K562 (cell line): Measurements from ENCODE around the gene NDST3. TPM values are rescaled to one million over a fixed set of nuclear protein-coding genes. Genes with fewer than 3 reads are reported as not detected.

Source experiments
- ATAC-seq: fragments of 200-7000 bp; cut with Tn5 transposase; 3 replicates; pipeline ENCODE4 v1.9.1; 2020; ENCODE audit warnings: moderate library complexity
- BruUV-seq: library from RNA; stranded (reverse); fragments of 400-500 nt; replicated peaks from 2 replicates; lab custom pipeline; 2021; lab: Mats Ljungman, UMichigan
- CTCF ChIA-PET: fragments of 300-600 bp; formaldehyde crosslinking; extraction: SDS; loops from one replicate; lab custom pipeline; 2021; ENCODE audit warnings: low intra/inter-chr PET ratio; lab: Yijun Ruan, JAX
- POLR2A ChIA-PET: fragments of 300-600, 350-650 bp; sonication (Branson Sonifier 250); formaldehyde crosslinking; extraction: SDS; loops from one replicate; lab custom pipeline; 2021; ENCODE audit warnings: antibody characterized with exemption, inconsistent platforms; lab: Yijun Ruan, JAX
- DNase-seq, 4 experiments: peaks; one replicate each; pipeline versions ENCODE4 v3.0.0 to v3.0.0-alpha.2; 2011 to 2018; ENCODE audit warnings: low spot score in 3 of 4, mixed read lengths in 3 of 4; ENCODE audit errors: extremely low read depth in 1 of 4
- FAIRE-seq: peaks from 2 replicates; lab custom pipeline; 2011; peaks lifted over from hg19 to GRCh38; lab: Jason Lieb, UNC
- H2AFZ ChIP-seq: 2 replicates; pipeline ENCODE4 v1.6.0; 2011; ENCODE audit warnings: low read depth, low read length, control low read depth, inconsistent platforms
- H3K27ac ChIP-seq: fragments of 200-600 bp; 3 replicates; pipeline ENCODE4 v1.8.0; 2011; ENCODE audit warnings: low read depth, mild to moderate bottlenecking, control low read depth, inconsistent platforms, low read length, moderate library complexity, mixed read lengths; ENCODE audit errors: extremely low read depth
- H3K27me3 ChIP-seq, 2 experiments: fragments of 300-600 bp in 1 of 2; 2 replicates in 1 of 2; 3 replicates in 1 of 2; pipeline versions ENCODE4 v1.6.0 to v1.8.0; 2011; ENCODE audit warnings: inconsistent platforms in 2 of 2, low read length in 2 of 2, mild to moderate bottlenecking in 1 of 2, mixed read lengths in 1 of 2, moderate library complexity in 1 of 2; ENCODE audit not compliant: control insufficient read depth in 2 of 2, insufficient read depth in 2 of 2
- H3K36me3 ChIP-seq: fragments of 300-600 bp; 3 replicates; pipeline ENCODE4 v1.8.0; 2011; ENCODE audit warnings: mild to moderate bottlenecking, low read length, inconsistent platforms; ENCODE audit not compliant: control insufficient read depth, insufficient read depth
- H3K4me1 ChIP-seq, 2 experiments: fragments of 200-600 bp in 1 of 2; replicated peaks in 1 of 2; 2 replicates in 1 of 2; 3 replicates in 1 of 2; pipeline versions ENCODE4 v1.5.1 to v1.8.0; 2011; ENCODE audit warnings: inconsistent platforms in 2 of 2, low read length in 2 of 2, mild to moderate bottlenecking in 1 of 2, mixed read lengths in 1 of 2, moderate library complexity in 1 of 2; ENCODE audit not compliant: control insufficient read depth in 2 of 2, insufficient read depth in 2 of 2
- H3K4me2 ChIP-seq: 2 replicates; pipeline ENCODE4 v1.6.1; 2011; ENCODE audit warnings: low read length, control low read depth, inconsistent platforms, mixed read lengths; ENCODE audit not compliant: insufficient read depth
- H3K4me3 ChIP-seq: fragments of 200-600 bp; sonication (generic), shearing (Covaris generic); 2 replicates; pipeline ENCODE4 v1.5.1; 2016; ENCODE audit warnings: control low read depth, inconsistent platforms
- H3K79me2 ChIP-seq: fragments of 200-600 bp; 3 replicates; pipeline ENCODE4 v1.8.0; 2011; ENCODE audit warnings: low read length, inconsistent platforms; ENCODE audit not compliant: control insufficient read depth, insufficient read depth
- H3K9ac ChIP-seq, 2 experiments: 2 replicates each; pipeline versions ENCODE4 v1.6.0 to v1.6.1; 2011; ENCODE audit warnings: low read depth in 2 of 2, low read length in 2 of 2, control low read depth in 1 of 2, inconsistent platforms in 1 of 2, mild to moderate bottlenecking in 1 of 2, mixed read lengths in 1 of 2; ENCODE audit not compliant: insufficient read depth in 1 of 2
- H3K9me1 ChIP-seq: one replicate; pipeline ENCODE4 v1.6.0; 2011; ENCODE audit warnings: inconsistent platforms, mild to moderate bottlenecking, low read length, moderate library complexity; ENCODE audit not compliant: control insufficient read depth, insufficient read depth
- H3K9me3 ChIP-seq: replicated peaks from 2 replicates; pipeline ENCODE4 v1.5.1; 2011; ENCODE audit warnings: low read depth, low read length, inconsistent platforms; ENCODE audit not compliant: control insufficient read depth, insufficient read depth
- H4K20me1 ChIP-seq: replicated peaks from 2 replicates; pipeline ENCODE4 v1.6.1; 2011; ENCODE audit warnings: low read length, inconsistent platforms, mixed read lengths; ENCODE audit not compliant: control insufficient read depth, insufficient read depth
- HDAC2 ChIP-seq: fragments of 450-650 bp; IDR thresholded peaks from 2 replicates; pipeline ENCODE4 v1.6.1; 2016; ENCODE audit warnings: mild to moderate bottlenecking
- POLR2AphosphoS5 ChIP-seq: IDR thresholded peaks from 2 replicates; pipeline ENCODE4 v1.6.1; 2011; ENCODE audit warnings: mild to moderate bottlenecking, low read depth, low read length, moderate library complexity; ENCODE audit not compliant: control insufficient read depth, insufficient read depth
- RBM15 ChIP-seq: fragments of 200-400 bp; formaldehyde crosslinking; IDR thresholded peaks from 2 replicates; pipeline ENCODE4 v1.6.1; 2018; ENCODE audit warnings: mild to moderate bottlenecking, low read length, moderate library complexity; ENCODE audit not compliant: insufficient read depth
- RBM25 ChIP-seq: fragments of 200-400 bp; formaldehyde crosslinking; IDR thresholded peaks from 2 replicates; pipeline ENCODE4 v1.6.1; 2018; ENCODE audit warnings: low read length, low read depth, moderate library complexity; ENCODE audit not compliant: severe bottlenecking
- SMARCB1 ChIP-seq: IDR thresholded peaks from 2 replicates; pipeline ENCODE4 v1.6.1; 2011; ENCODE audit warnings: improper control_type of control experiment, low read depth; ENCODE audit not compliant: insufficient read length
- ZNF146 ChIP-seq: IDR thresholded peaks from one replicate; pipeline ENCODE4 v1.6.1; 2018; ENCODE audit warnings: missing compliant biosample characterization; ENCODE audit not compliant: unreplicated experiment
- ZNF717 ChIP-seq: fragments of 250-450 bp; sonication (Bioruptor Pico); IDR thresholded peaks from 2 replicates; pipeline ENCODE4 v1.5.0; 2021
- ZNF764 ChIP-seq: fragments of 250-450 bp; sonication (Bioruptor Pico); IDR thresholded peaks from 2 replicates; pipeline ENCODE4 v1.4.0; 2020; ENCODE audit warnings: low read depth, mild to moderate bottlenecking, moderate library complexity
- ZNF778 ChIP-seq: fragments of 450-650 bp; formaldehyde crosslinking; IDR thresholded peaks from 2 replicates; pipeline ENCODE4 v1.4.0; 2020; ENCODE audit warnings: mild to moderate bottlenecking, moderate library complexity
- WGBS: fragments of 100-300 bp; shearing (Covaris generic); methylation state at CpG from one replicate; pipeline ENCODE4 v1.1.6; 2016; ENCODE audit warnings: low coverage, mixed read lengths; ENCODE audit not compliant: insufficient coverage; ENCODE audit errors: missing lambda C conversion rate; 5-methylcytosine and 5-hydroxymethylcytosine counted together
- in situ Hi-C: fragments of 300-500 bp; cut with MboI; formaldehyde crosslinking; loops from 4 replicates; pipeline ENCODE4 v1.15.0; 2018; ENCODE audit warnings: inconsistent platforms, mixed read lengths
- intact Hi-C: fragments of 100-400 bp; cut with micrococcal nuclease; formaldehyde crosslinking; loops from 2 replicates; pipeline ENCODE4 v1.14.2; 2022
- polyA plus RNA-seq, 8 experiments: library from polyadenylated mRNA; depleted of rRNA in 4 of 8; stranded (reverse) in 5 of 8; unstranded in 3 of 8; fragments of >200 nt; fragmentation: Nextera tagmentation in 2 of 8; fragmentation: Illumina TruSeq in 1 of 8; extraction: Ambion mirVana in 2 of 8; extraction: Trizol in 1 of 8; gene quantifications; 2 replicates each; pipeline versions ENCODE4 v1.2.1 to v1.2.3, GENCODE V29; 2011 to 2014; ENCODE audit warnings: inconsistent platforms in 1 of 8, missing spikeins in 1 of 8
- total RNA-seq, 7 experiments: library from RNA; depleted of rRNA in 6 of 7; stranded (reverse); fragments of >200 nt in 6 of 7; fragmentation: Illumina TruSeq in 2 of 7; extraction: Trizol in 2 of 7; gene quantifications; 2 replicates each; pipeline versions ENCODE4 v1.2.1 to v1.2.3, GENCODE V29; 2011 to 2021; ENCODE audit warnings: low replicate concordance in 1 of 7
- TF ChIP-seq, protein P1 (sequence below): fragments of 450-650 bp; IDR thresholded peaks from 2 replicates; pipeline ENCODE4 v1.6.1; 2016; ENCODE audit warnings: low read depth
- TF ChIP-seq, protein P2 (sequence below): sonication (generic); formaldehyde crosslinking; IDR thresholded peaks from 2 replicates; pipeline ENCODE4 v1.8.1; 2023; ENCODE audit warnings: mild to moderate bottlenecking, missing genetic modification reagents

NDST3 gene
- total and polyA plus RNA-seq, 9 of the 15 experiments (the other 6 are each of a cell fraction or from before 2014, with no cell fraction given): not detected

DNA sequence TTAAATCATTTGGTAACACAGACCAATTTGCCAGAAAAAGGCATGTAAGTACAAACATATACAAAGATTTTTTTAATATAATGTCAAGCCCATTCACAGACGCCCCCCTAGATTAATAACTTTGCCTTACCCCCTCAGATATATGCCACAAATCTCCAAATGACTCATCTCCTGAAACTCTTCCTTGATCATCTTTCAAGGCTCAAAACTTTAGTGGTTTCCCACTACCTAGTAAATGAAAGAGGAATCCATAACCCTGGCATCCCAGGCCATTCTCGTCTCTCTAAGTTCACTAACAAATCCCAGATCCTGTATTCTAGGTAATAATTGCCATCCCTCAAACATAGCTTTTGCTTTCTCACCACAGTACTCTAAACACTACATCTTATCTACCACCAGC is 256.7 kb downstream of the NDST3 start (continued):
- TF ChIP-seq HDAC2 (no peak), ZNF146 (CRISPR knock-in tag) (no peak), ZNF778 (no peak)

DNA sequence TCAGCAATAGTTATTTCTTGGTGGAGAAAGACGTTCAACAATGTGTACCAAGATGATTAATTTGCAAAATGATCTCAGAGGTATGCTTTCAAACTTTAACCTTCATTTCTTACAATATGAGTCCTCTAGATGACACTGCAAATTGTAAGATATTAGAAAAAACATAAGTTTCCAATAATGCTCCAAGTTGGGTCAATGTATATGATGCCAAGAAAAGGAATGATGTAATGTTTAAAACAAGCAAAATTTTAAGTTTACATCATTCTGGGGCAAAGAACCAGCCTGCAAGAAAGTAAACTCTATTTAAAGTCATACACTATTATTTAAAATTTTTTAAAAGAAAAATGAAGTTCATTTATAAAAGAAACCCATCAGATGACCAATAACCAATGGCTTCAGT is 262.4 kb downstream of the NDST3 start:
- ATAC-seq (no peak), FAIRE-seq (no peak), DNase-seq (no peak)
- no peak overlapping the region for H3K4me2 ChIP-seq
- H4K20me1 ChIP-seq: no peaks in the 10 kb centered on the region
- H3K9me3 ChIP-seq: no peaks in the 10 kb centered on the region
- no peak overlapping the region for H3K27ac ChIP-seq
- in situ Hi-C loops: loop anchor here (25.0 kb wide), 1 partner anchor 391 kb away; the partner anchor contains the start of gene METTL14
- CTCF ChIA-PET: no interaction called here
- no peak overlapping the region for H2AFZ ChIP-seq
- no peaks in the 10 kb centered on the region for H3K36me3 ChIP-seq
- H3K4me1 ChIP-seq: no peaks in the 10 kb centered on the region
- POLR2A ChIA-PET: no interaction called here
- no peaks in the 10 kb centered on the region; a peak in 1 of 5 replicates for H3K27me3 ChIP-seq
- no TSS peak for BruUV-seq
- WGBS: 0% methylated on average over 1 of the region's 1 CpG
- no peaks in the 10 kb centered on the region for H3K9me1 ChIP-seq
- no peaks in the 10 kb centered on the region for H3K79me2 ChIP-seq
- H3K4me3 ChIP-seq: no peak overlapping the region
- no peak overlapping the region for H3K9ac ChIP-seq
- intact Hi-C loops: no loop called here
- TF ChIP-seq ZNF717 (no peak), SMARCB1 (no peak), RBM25 (no peak), ZNF764 (CRISPR knock-in tag) (no peak), RBM15 (no peak), POLR2AphosphoS5 (no peak)
- TF ChIP-seq, protein P1, sequence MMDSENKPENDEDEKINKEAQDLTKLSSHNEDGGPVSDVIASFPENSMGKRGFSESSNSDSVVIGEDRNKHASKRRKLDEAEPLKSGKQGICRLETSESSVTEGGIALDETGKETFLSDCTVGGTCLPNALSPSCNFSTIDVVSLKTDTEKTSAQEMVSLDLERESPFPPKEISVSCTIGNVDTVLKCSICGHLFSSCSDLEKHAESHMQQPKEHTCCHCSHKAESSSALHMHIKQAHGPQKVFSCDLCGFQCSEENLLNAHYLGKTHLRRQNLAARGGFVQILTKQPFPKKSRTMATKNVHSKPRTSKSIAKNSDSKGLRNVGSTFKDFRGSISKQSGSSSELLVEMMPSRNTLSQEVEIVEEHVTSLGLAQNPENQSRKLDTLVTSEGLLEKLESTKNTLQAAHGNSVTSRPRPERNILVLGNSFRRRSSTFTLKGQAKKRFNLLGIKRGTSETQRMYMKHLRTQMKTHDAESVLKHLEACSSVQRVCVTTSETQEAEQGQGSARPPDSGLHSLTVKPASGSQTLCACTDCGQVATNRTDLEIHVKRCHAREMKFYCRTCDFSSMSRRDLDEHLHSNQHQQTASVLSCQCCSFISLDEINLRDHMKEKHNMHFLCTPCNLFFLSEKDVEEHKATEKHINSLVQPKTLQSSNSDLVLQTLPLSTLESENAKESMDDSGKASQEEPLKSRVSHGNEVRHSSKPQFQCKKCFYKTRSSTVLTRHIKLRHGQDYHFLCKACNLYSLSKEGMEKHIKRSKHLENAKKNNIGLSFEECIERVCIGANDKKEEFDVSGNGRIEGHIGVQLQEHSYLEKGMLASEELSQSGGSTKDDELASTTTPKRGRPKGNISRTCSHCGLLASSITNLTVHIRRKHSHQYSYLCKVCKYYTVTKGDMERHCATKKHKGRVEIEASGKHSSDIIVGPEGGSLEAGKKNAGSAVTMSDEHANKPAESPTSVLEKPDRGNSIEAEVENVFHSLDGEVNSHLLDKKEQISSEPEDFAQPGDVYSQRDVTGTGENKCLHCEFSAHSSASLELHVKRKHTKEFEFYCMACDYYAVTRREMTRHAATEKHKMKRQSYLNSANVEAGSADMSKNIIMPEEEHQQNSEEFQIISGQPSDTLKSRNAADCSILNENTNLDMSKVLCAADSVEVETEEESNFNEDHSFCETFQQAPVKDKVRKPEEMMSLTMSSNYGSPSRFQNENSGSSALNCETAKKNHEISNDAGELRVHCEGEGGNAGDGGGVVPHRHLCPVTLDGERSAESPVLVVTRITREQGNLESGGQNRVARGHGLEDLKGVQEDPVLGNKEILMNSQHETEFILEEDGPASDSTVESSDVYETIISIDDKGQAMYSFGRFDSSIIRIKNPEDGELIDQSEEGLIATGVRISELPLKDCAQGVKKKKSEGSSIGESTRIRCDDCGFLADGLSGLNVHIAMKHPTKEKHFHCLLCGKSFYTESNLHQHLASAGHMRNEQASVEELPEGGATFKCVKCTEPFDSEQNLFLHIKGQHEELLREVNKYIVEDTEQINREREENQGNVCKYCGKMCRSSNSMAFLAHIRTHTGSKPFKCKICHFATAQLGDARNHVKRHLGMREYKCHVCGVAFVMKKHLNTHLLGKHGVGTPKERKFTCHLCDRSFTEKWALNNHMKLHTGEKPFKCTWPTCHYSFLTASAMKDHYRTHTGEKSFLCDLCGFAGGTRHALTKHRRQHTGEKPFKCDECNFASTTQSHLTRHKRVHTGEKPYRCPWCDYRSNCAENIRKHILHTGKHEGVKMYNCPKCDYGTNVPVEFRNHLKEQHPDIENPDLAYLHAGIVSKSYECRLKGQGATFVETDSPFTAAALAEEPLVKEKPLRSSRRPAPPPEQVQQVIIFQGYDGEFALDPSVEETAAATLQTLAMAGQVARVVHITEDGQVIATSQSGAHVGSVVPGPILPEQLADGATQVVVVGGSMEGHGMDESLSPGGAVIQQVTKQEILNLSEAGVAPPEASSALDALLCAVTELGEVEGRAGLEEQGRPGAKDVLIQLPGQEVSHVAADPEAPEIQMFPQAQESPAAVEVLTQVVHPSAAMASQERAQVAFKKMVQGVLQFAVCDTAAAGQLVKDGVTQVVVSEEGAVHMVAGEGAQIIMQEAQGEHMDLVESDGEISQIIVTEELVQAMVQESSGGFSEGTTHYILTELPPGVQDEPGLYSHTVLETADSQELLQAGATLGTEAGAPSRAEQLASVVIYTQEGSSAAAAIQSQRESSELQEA: no peak
- TF ChIP-seq, protein P2, sequence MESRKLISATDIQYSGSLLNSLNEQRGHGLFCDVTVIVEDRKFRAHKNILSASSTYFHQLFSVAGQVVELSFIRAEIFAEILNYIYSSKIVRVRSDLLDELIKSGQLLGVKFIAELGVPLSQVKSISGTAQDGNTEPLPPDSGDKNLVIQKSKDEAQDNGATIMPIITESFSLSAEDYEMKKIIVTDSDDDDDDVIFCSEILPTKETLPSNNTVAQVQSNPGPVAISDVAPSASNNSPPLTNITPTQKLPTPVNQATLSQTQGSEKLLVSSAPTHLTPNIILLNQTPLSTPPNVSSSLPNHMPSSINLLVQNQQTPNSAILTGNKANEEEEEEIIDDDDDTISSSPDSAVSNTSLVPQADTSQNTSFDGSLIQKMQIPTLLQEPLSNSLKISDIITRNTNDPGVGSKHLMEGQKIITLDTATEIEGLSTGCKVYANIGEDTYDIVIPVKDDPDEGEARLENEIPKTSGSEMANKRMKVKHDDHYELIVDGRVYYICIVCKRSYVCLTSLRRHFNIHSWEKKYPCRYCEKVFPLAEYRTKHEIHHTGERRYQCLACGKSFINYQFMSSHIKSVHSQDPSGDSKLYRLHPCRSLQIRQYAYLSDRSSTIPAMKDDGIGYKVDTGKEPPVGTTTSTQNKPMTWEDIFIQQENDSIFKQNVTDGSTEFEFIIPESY: no peak
